ENCODE results near the gene PAGE2. TPM values are rescaled to one million over a fixed set of nuclear protein-coding genes. Genes with fewer than 3 reads are reported as not detected.

The PAGE2 gene
- polyA plus RNA-seq, 1 donor (not counting 4 experiments of a cell fraction or from before 2014, with no cell fraction given) = not detected

DNA sequence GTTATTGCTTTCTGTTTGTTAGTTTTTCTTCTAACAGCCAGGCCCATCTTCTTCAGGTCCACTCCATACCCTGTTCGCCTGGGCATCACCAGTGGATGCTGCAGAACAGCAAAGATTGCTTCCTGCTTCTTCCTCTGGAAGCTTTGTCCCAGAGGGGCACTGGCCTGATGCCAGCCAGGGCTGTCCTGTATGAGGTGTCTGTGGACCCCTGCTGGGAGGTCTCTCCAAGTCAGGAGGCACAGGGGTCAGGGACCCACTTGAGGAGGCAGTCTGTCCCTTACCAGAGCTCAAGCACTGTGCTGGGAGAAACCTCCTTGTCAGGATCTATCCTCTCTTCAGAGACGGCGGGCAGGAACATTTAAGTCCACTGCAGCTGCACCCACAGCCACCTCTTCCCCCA, 16.5 kb upstream of the PAGE2 start:
- Histone ChIP-seq H4K20me1 (ENCODE audit: control insufficient read depth, extremely low read depth, insufficient read depth, low read length) (no peaks in the 10 kb centered on the region), H3K4me1 (ENCODE audit: control insufficient read depth, extremely low read depth, insufficient read depth, low read length) (no peaks in the 10 kb centered on the region), H3K36me3 (ENCODE audit: control insufficient read depth in 2 of 2, extremely low read depth in 1 of 2, insufficient read depth in 2 of 2, low read length in 2 of 2) (no peaks in the 10 kb centered on the region), H3K27me3 (ENCODE audit: control insufficient read depth, extremely low read depth, insufficient read depth, low read length) (no peaks in the 10 kb centered on the region), H3K9ac (ENCODE audit: control insufficient read depth, extremely low read depth, insufficient read depth, low read length) (no peak overlapping the region), H3K9me1 (ENCODE audit: control insufficient read depth, extremely low read depth, insufficient read depth, low read length) (no peaks in the 10 kb centered on the region), H2AFZ (ENCODE audit: control insufficient read depth, low read length) (no peak overlapping the region), H3K4me3 (ENCODE audit: control insufficient read depth in 2 of 3, extremely low read depth in 1 of 3, insufficient read depth in 2 of 3, low read depth in 1 of 3, low read length in 3 of 3) (no peak overlapping the region), H3K27ac (ENCODE audit: control insufficient read depth, insufficient read depth, low read length) (no peak overlapping the region), H3K9me3 (ENCODE audit: control insufficient read depth, low read depth, low read length) (no peaks in the 10 kb centered on the region), H3K4me2 (ENCODE audit: control insufficient read depth, extremely low read depth, insufficient read depth, low read depth, low read length) (no peak overlapping the region), H3K79me2 (ENCODE audit: control insufficient read depth, insufficient read depth, low read length) (no peaks in the 10 kb centered on the region)
- FAIRE-seq = no peak
- TF ChIP-seq CTCF (optimal IDR thresholded peaks at IDR 0.05 in 1 of 3, IDR thresholded peaks at IDR 0.05 in 1 of 3, conservative IDR thresholded peaks at IDR 0.05 in 1 of 3; ENCODE audit: extremely low read depth in 1 of 3, insufficient read depth in 2 of 3, low read length in 3 of 3) = no peak
- no peak for TF ChIP-seq EZH2 (IDR thresholded peaks at IDR 0.05; ENCODE audit: low read length)
- no peak for DNase-seq (ENCODE audit: low read depth, low spot score)
- dilution Hi-C loops (cut with MboI; ENCODE audit: extremely low pct_ligation_motif_present, low sequenced_read_pairs) = no loop called here

DNA sequence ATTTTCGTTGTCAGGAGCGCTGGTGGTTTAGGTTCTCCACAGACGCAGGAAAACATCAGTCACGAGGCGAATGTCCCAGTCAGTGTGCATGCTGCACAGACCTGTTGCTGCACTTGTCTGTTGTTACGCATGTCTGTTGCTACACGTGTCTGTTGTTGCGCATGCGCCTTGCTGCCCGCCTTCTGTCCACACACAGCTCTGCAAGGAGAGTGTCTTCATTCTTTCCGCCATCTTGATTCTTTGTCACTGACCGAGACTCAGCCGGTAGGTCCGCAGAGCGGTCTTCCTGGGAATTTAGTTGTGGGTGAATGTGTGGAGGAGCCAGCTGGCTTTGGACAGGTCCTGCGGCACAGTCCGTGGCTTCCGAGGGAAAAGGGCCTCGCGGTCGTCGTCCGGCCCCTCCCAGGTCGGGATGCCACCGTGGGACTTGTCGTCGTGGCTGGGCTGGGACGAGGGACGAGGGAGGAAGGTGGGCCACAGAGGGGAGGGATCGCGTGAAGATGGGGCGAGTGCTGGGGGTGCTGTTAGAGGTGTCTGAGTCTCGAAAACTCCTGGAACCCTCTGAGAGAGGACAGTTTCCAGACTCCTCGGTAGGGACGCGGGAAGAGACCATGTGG, 13.9 kb upstream of the PAGE2 start, which contains the start of gene PAGE2B:
PAGE2B (plus strand) TSS at position 180 of the 617 bp plus-strand sequence. CDS start 1,012 bp downstream, outside the sequence.
- FAIRE-seq (no peak), DNase-seq (ENCODE audit: low read depth, low spot score) (no peak)
- no peaks in the 10 kb centered on the region for H3K4me1 ChIP-seq (ENCODE audit: control insufficient read depth, extremely low read depth, insufficient read depth, low read length)
- dilution Hi-C loops (cut with MboI; ENCODE audit: extremely low pct_ligation_motif_present, low sequenced_read_pairs) = no loop called here
- H3K4me3 ChIP-seq (ENCODE audit: control insufficient read depth in 2 of 3, extremely low read depth in 1 of 3, insufficient read depth in 2 of 3, low read depth in 1 of 3, low read length in 3 of 3) = no peak within 1 kb of the TSS
- no peaks in the 10 kb centered on the region for H3K36me3 ChIP-seq (ENCODE audit: control insufficient read depth in 2 of 2, extremely low read depth in 1 of 2, insufficient read depth in 2 of 2, low read length in 2 of 2)
- H3K27ac ChIP-seq (ENCODE audit: control insufficient read depth, insufficient read depth, low read length) = no peak within 1 kb of the TSS
- H3K9me3 ChIP-seq (ENCODE audit: control insufficient read depth, low read depth, low read length) = no peaks in the 10 kb centered on the region
- no peak within 1 kb of the TSS for H2AFZ ChIP-seq (ENCODE audit: control insufficient read depth, low read length)
- no peaks in the 10 kb centered on the region for H3K9me1 ChIP-seq (ENCODE audit: control insufficient read depth, extremely low read depth, insufficient read depth, low read length)
- no peak within 1 kb of the TSS for H3K4me2 ChIP-seq (ENCODE audit: control insufficient read depth, extremely low read depth, insufficient read depth, low read depth, low read length)
- no peaks in the 10 kb centered on the region for H3K27me3 ChIP-seq (ENCODE audit: control insufficient read depth, extremely low read depth, insufficient read depth, low read length)
- no peak within 1 kb of the TSS for H3K9ac ChIP-seq (ENCODE audit: control insufficient read depth, extremely low read depth, insufficient read depth, low read length)
- TF ChIP-seq EZH2 (IDR thresholded peaks at IDR 0.05; ENCODE audit: low read length) = no peak
- no peak for TF ChIP-seq CTCF (optimal IDR thresholded peaks at IDR 0.05 in 1 of 3, IDR thresholded peaks at IDR 0.05 in 1 of 3, conservative IDR thresholded peaks at IDR 0.05 in 1 of 3; ENCODE audit: extremely low read depth in 1 of 3, insufficient read depth in 2 of 3, low read length in 3 of 3)
- no peaks in the 10 kb centered on the region for H4K20me1 ChIP-seq (ENCODE audit: control insufficient read depth, extremely low read depth, insufficient read depth, low read length)
- no peaks in the 10 kb centered on the region for H3K79me2 ChIP-seq (ENCODE audit: control insufficient read depth, insufficient read depth, low read length)
